GM18867 (cell line): ENCODE results near the gene E2F1.

ENCODE experiments used
- ATAC-seq: cut with Tn5 transposase; IDR thresholded peaks from one replicate; pipeline ENCODE4 v1.9.1; 2021; ENCODE audit warnings: mild to moderate bottlenecking, moderate library complexity; ENCODE audit not compliant: unreplicated experiment

Gene E2F1

DNA sequence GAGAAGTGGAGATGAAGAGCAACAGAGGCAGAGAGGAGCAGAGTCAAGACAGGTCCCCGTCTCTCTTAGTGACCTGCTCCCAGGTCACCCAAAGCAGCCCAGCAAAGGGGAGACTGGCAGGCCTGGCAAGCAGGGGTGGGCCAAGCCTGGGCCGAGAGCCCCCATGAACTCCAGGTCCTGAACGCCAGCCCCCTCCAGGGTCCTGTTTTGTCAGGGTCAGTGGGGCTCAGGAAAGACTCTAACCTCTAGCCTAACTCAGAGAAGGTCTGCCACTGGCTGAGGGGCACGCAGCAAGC lies 13.1 kb downstream of the E2F1 start:
- ATAC-seq = no peak

DNA sequence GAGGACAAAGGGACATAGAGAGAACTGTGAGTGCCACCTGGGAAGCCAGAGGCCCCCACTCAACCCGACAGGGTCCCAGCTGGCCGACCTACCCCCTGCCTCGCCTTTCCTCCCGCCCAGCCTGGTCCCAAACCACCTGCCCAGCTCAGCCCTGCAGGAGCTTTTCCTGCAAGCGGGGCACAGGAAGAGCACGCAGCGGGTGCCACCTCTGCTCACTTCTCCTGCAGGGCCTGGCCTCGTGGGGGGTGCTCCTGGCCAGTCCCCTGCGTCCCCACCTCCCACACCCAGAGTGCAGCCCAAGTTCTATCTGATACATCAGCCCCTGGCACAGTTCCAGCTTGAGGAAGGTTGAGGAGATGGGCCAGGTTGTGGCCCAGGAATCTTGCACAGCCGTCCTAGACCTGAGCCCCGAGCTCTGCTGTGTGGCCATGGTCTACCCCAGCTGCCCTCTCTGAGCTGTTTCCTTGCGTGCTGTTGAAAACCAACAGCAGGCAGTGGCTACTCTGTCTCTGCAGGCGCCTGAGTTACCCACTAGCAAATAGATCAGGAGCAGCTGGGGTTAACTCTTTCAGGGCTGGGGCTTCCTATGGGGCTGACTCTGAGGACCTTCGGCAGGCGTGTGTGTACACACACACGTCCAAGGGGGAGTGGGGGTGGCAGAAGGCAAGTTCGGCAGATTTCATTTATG lies 13.6 kb downstream of the E2F1 start:
- ATAC-seq = no peak

DNA sequence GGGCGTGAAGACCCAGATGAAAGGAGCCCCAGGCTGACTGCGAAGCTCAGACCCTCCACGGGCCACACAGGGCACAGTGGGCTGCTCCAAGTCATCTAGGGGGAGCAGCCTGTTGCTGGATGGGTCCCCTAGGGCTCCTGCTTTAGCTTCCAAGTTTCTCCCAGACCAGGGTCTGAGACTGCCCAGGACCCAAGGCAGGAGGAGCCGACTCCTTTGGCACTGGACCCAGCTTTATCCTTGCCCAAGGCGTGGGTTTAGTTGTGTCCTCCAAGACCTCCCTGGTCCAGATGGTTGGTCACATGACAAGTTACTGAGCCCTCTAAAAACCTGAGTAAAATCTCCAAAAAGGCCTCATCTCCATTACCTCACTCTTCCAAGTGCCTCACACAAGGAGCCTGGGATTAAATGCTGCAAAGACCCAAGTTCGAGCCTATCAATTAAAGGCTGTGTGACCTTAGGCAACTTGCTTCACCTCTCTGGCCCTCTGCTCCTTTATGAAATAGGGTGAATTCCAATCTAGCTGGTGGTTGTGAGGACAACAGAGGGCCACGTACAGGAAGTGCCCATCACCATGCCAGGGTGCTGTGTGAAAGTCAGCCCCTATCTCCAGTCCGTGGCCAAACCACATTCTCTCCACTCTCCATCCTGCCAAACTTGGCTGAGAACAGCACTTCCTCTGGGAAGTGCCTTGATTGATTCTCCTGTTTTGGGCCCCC lies 14.5 kb downstream of the E2F1 start:
- ATAC-seq = no peak

DNA sequence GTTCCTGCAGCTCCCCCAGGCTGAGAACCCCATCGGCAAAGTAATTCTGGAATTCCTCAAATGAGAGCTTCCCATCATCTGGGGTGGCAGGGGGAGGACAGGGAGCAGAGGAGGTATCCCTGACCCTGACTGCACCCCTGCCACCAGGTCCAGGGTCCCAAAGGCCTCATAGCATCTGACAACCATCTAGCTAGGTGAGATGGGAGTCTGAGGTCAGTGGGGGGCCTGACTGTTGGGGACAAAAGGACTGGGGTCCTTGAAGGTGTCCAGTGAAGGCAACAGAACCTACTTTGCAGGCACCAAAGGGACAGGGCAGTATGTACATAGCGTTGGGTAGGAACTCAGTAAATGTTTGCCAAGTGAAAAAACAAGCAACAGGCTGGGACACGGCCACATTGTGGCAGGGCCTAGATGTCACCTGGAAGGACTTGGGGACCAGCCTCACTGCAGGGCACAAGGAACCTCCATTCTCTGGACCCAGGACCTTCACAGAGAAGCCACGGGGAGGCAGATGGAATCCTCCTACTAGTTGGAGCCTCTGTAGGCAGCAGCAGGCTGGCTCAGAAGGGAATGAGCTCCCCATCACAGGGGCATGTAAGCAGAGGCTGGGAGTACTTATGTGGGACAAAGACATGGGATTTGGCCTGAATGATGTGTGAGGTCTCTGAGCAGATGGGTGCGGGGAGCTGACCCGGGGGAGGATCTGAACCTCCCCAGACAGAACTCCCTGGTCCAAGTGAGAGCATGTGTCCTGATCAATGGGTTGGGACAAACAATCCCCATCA lies 15.3 kb downstream of the E2F1 start:
- ATAC-seq = no peak

DNA sequence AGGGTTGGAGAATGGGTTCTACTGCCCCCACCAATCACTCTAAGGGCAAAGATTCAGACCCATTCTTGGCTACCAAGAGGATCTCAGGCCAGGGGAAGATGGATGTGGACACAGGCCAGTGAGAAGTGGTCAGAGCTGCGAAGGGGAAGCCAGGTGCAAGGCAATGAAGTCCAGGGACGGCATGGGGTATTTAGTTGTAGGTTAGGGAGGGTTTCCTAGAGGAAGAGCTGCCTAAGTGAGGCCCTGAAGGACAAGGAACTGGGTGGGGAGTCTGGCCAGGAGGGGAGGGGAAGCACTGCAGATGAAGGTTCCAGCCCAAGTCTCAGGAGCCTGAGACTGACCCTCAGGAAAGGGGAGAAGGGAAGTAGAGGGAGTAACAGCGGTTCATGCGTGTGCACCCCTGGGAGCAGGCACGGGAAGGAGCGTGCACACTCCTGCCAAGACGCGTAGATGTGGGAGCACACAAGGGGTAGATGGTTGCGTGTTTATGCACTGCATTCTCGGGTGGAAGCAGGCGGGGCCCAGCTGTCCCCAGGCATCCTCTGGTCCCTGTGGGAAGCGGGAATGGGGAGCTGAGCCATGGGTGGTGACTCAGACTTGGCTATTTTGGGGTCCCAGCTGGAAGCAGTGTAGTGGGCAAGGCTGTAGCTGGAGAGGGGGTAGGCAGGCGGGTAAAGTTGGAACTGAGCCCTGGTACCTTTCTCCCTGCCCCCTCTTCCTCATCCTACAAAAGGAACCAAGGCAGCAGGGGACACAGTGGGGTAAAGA lies 16.1 kb downstream of the E2F1 start:
- ATAC-seq = no peak

DNA sequence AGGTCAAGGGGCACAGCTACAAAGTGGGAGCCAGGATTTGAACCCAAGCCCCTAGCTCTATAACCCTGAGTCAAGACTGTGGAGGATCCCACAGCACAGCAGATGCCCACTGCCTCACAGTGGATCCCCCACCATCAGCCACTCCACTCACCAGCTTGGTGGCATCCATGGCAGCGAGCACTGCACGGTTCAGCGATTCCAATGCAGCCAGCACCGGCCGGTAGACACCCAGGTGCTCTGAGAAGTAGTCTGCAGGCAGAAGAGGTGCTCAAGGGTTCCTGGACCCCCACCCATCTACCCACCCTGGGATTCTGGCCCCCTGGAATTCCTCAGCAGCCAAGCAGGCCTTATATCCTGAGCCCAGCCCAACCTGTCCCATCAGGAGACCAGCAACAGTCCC lies 17.0 kb downstream of the E2F1 start:
- ATAC-seq = no peak

DNA sequence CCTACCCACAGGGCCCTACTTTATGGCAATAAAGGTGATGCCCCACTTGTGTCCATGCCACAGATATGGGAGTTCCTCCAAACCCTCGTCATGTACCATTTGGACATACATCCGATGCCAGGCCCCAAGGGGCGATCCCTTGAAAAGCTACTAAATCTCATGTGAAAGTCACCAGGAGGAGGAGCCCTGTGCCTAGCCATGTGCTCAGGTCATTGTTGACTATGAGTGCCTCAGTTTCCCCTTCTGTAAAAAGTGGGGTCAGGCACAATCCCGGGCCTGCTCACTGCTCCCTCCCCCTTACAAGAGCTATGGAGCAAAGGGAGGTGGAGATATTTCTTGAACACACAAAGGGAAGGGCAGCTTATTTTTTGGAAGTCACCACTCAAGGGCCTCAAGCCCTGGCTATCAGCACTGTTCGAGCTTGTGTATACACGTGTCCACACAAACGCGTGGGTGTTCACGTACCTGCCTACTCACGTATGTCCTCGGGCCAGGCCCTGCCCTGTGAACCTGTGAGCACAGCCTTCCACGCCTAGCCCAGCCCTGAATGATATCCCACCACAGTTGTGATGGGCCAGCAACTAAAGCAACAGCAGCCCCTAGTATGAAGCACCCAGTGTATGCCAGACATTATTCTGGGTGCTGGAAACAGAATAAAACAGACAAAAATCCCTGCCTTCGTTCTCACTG lies 17.6 kb downstream of the E2F1 start:
- ATAC-seq = no peak

DNA sequence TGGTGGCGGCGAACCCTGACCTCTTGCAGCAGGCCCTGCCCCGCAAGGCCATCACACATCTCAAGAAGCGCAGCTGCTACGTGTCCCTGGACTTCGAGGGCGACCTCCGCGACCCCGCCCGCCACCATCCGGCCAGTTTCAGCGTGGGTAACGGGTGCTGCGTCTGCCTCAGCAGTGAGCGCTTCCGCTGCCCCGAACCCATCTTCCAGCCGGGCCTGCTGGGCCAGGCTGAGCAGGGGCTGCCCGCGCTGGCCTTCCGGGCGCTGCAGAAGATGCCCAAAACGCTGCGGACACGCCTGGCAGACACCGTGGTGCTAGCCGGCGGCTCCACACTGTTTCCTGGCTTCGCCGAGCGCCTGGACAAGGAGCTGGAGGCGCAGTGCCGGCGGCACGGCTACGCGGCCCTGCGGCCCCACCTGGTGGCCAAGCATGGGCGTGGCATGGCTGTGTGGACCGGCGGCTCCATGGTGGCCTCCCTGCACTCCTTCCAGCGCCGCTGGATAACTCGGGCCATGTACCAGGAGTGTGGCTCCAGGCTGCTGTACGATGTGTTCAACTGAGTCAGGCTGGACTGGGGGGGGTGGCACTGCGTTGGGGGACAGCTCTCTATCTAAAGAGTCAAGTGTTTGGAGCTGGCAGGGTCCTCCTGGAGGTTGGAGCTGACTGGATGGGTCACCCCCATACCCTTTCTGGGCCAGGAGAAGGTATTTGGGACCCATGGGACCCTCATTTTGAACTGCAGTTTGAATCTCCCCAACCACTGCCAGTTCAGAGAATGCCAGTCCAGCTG lies 18.3 kb downstream of the E2F1 start:
- peak; percentile 31 for ATAC-seq

DNA sequence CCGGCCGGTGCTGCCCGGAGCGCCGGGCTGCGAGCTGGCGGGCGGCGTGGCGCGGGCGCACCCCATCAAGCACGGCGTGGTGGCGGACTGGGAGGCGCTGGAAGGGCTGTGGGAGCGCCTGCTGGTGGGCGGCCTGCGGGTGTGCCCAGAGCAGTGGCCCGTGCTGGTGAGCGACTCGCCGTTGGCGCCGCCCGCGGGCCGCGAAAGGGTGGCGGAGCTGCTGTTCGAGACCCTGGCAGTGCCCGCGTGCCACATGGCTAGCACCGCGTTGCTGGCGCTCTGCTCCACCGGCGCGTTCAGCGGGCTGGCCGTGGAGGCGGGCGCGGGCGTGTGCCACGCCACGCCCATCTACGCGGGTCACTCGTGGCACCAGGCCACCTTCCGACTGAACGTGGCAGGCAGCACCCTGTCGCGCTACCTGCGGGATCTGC lies 18.9 kb downstream of the E2F1 start:
- ATAC-seq = peak; percentile 17

DNA sequence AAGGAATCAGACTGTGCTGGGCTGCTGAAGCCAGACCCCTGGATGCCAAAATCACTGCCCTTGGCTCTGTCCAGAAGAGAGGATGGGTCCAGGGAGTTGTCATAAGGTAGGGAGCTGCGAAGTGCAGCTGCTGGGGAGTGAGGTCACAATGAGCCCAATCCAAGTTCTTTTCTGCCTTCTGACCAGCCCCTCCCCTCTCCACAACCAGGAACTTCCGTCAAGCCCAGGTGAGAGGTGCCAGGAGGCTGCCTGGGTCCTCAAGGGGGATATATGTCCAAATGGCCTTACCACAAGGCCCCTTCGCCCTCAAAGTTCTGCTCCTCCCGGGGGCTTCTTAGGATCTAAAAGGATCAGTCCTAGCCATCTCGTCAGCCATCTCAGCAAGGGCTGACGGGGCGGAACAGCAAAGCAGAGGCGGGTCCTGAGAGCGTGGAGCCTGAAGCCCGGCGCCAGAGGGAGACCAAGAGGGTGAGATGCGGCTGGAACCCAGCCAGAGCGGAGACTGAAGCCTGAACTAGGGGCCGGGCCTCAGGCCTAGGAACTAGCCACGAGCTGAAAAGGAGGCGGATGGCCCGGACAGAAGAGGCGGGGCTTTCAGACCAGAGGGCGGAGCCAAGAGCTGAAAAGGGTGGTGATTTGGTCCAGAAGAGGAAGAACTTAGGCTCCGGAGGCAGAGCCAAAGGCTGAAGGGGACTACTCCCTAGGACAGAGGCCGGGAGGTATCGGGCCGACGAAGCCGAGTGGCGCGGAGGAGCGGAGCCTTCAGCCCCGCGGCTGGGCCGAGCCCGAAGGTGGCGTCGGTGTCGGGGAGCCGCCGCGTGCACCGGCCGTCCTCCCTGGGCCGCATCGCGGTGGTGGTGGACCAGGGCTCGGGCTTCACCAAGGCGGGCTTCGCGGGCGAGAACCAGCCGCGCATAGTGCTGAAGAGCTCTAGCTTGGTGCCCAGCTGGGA lies 19.6 kb downstream of the E2F1 start, which contains the start of gene ACTL10:
Gene ACTL10 (plus strand): TSS at position 651 of the 952 bp plus-strand sequence. CDS start 555 bp downstream, outside the sequence.
- peak; percentile 65 for ATAC-seq

DNA sequence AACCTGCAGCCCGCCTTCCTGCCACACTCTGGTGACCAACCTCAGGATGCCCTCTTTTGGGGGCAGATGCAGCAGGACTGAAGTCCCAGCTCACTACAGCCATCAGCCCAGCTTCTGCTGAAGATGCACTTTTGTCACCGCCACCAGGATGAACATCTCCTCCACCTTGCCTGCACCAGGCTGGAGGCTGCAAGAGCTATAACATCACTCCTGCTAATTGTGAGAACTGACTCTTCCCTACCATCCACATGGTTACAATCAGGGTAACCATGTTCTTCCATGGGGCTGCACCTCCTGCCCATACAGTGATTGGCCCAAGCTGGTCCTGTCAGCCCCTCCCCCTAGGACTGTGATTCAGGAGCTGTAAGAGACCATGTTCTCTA lies 21.4 kb downstream of the E2F1 start:
- ATAC-seq = no peak

DNA sequence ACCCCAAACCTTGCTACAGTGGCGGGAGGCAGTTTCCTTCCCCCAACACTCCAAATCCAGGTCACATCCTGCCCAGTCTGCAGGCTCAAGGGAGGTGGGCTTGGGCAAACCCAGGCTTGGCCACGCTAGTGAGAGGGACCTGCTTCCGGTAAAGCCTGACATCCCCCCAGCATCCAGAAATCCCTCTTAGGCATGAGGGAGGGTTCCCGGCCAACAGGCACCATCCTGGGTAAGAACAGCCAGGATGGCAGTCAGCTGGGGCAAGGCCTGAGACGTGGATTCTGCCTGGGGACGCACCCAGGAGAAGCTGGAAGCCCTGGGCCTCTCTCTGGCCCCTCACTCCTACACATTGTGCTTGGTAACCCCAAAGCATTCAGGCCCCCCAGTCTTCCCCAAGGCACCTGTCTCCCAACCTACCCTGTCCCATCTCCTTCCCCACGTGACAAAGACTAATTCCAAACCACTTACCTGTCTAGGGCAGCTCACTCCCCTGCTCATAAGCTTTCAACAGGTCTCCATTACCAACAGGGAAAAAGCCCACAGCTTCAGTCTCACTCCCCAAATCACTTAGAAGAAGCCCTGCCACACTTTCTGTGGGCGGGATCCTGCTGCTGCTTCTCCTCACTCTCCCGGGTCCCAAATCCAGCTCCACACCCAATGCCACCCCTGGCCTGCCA lies 22.0 kb downstream of the E2F1 start:
- no peak for ATAC-seq

DNA sequence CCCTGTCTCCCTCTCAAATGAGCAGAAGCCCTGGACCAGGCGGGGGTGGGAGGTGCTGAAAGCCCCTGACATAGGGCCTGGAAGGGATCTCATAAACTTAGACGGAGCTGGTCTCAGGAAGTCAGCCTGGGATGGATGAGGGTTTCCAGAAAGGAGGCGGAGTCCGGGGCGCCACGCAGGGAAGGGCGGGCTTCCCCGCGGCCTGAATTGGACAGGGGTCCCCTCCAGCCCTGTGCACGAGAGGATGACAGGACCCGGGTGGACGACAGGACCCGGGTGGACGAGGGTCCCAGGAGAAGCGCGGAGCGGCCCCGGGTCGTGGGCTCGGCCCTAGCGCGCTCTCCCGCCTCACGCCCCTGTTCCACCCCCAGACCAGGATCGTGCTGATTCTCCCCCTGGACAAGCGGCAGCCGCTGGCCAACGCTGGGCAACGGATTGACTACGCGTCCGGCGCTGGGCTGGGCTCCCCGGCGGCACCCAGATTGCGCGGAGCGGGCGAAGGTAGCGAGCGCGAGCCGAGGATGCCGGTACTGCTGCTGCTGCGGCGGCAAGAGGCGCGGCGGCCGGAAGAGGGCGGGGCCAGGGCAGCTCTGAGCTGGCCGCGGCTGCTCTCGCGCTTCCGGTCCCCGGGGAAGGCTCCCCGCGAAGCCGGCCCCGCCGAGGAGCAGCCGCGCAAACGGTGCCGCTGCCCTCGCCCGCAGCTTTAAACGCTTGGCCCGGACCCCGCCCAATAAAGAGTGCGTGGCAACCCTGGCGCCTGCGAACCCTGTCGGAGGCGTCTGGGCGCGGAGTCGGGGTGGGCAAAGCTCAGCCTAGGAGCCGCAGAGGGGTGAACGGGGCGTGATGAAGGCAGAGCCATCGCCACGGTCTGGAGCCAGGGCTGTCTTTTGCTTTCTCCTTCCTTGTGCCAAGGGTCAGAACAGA lies 22.8 kb downstream of the E2F1 start:
- peak; percentile 44 for ATAC-seq

DNA sequence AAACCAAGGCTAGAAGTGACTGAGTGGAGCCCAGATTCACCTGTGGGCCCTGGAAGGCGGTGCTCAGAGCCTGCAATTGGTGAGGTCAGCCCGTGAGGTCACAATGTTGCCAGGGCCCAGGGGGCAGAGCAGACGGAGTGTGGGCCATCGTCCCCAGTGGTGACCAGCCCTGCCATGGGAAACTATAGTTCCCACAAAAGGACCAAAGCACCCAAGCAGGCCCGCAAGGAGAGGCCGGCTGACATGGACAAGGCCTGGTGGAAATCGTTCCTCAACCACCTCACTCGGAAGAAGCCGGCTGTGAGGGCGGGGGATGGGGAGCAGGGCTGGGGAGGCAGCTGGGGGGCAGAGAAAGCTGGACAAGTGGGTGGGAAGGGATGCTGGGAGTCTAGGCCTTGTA lies 24.0 kb downstream of the E2F1 start, which contains the start of gene C20orf144:
Gene C20orf144 (plus strand): TSS at position 156 of the 400 bp plus-strand sequence. CDS start 19 bp downstream, at position 175.
- ATAC-seq = no peak

DNA sequence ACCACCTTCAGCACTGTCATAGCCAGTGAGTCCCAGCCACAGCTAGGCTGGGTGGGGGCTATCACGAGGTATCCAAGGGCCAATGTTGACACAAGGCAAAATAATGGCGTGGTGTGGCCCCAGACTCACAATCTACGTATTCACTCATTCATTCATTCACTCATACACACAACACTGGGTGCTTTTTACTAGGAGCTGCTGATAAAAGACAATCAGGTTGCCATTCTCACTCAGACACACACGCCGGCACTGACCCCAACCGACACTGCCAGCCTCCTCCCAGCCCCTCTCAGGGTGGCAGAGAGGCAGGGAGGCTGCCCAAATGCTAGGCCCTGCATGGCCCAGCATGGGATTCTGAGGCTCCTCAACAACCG lies 25.5 kb downstream of the E2F1 start:
- ATAC-seq = no peak

DNA sequence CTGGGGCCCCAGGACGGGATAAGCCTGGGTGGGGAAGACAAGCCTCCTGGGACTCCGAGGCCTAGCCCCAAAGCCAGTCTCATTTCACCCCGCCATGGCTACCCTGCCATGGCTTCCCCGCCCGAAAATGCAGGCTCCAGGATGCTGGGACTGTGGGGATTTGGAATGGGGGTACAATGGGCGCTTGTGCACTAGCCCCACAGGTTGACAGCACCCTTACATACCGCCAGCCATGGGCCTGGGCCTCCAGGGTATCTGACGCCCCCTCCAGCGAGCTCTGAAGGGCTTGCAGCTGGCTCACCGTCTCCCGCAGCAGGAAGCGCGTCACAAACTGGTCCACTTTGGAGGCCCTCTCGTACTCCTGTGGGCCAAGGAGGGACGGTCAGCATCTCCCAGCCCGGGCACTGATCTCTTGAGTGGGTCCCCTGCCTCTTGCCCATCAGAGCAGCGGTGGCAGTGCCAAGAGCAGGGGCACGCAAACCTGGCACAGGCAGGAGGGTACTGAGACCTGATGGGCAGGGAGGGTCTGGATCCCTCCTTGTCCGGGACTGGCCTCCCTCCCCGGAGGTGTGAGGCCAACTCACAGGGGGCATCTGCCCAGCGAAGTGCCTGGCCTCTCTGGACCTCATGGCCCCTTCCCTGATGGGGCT lies 26.0 kb downstream of the E2F1 start:
- ATAC-seq = no peak
